SK-N-SH (cell line): ENCODE results near the gene AQP5.

Experiments used
- CTCF ChIP-seq: fragments of 200-600 bp; sonication (generic); IDR thresholded peaks from 2 replicates; pipeline ENCODE4 v1.6.1; 2017; ENCODE audit warnings: antibody characterized with exemption, mild to moderate bottlenecking, moderate library complexity
- GABPA ChIP-seq: IDR thresholded peaks from 2 replicates; pipeline ENCODE4 v1.4.0; 2012; ENCODE audit warnings: low read depth, mild to moderate bottlenecking
- JUND ChIP-seq: IDR thresholded peaks from 2 replicates; pipeline ENCODE4 v1.4.0; 2012
- MEF2A ChIP-seq: IDR thresholded peaks from 2 replicates; pipeline ENCODE4 v1.4.0; 2012; ENCODE audit warnings: low read depth, borderline replicate concordance
- POLR2AphosphoS5 ChIP-seq: IDR thresholded peaks from 2 replicates; pipeline ENCODE4 v1.6.1; 2012; ENCODE audit warnings: low read depth, low read length
- RAD21 ChIP-seq: IDR thresholded peaks from 2 replicates; pipeline ENCODE4 v1.6.1; 2012; ENCODE audit warnings: mild to moderate bottlenecking, low read length
- REST ChIP-seq: IDR thresholded peaks from 2 replicates; pipeline ENCODE4 v1.6.1; 2012; ENCODE audit warnings: mild to moderate bottlenecking, low read depth, low read length, moderate library complexity
- TCF12 ChIP-seq: IDR thresholded peaks from 2 replicates; pipeline ENCODE4 v1.4.0; 2012
- TF ChIP-seq, protein P1 (sequence below): IDR thresholded peaks from 2 replicates; pipeline ENCODE4 v1.4.0; 2012; ENCODE audit warnings: low read depth, borderline replicate concordance

- no peak for TF ChIP-seq POLR2AphosphoS5
- no peak for TF ChIP-seq CTCF
- TF ChIP-seq, protein P1, sequence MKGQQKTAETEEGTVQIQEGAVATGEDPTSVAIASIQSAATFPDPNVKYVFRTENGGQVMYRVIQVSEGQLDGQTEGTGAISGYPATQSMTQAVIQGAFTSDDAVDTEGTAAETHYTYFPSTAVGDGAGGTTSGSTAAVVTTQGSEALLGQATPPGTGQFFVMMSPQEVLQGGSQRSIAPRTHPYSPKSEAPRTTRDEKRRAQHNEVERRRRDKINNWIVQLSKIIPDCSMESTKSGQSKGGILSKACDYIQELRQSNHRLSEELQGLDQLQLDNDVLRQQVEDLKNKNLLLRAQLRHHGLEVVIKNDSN: no peak
- TF ChIP-seq RAD21: no peak
- TF ChIP-seq JUND: no peak
- TF ChIP-seq TCF12: no peak
- TF ChIP-seq GABPA: no peak
- TF ChIP-seq REST: no peak
- no peak for TF ChIP-seq MEF2A
These were observed 49.1 kb upstream of the AQP5 start for GRCh38 chr12:49912345-49913255.
